ENCODE results near the gene SLC13A3.

Gene SLC13A3

GRCh38 chr20:46634528-46634927 lies 16.7 kb downstream of the SLC13A3 start:
- no peak for DNase-seq

GRCh38 chr20:46631874-46632446 lies 19.3 kb downstream of the SLC13A3 start:
- no peak for DNase-seq

- DNase-seq = no peak
Measured at GRCh38 chr20:46631212-46631869, 19.9 kb downstream of the SLC13A3 start.

- no peak for DNase-seq
Measured at GRCh38 chr20:46630306-46630705, 21.0 kb downstream of the SLC13A3 start.

- no peak for DNase-seq
Measured at GRCh38 chr20:46629341-46629740, 21.9 kb downstream of the SLC13A3 start.

GRCh38 chr20:46627234-46627633 lies 24.0 kb downstream of the SLC13A3 start:
- DNase-seq = no peak

- DNase-seq = no peak
Measured at GRCh38 chr20:46626758-46627157, 24.5 kb downstream of the SLC13A3 start.

GRCh38 chr20:46625875-46626373 lies 25.3 kb downstream of the SLC13A3 start:
- no peak for DNase-seq

GRCh38 chr20:46624946-46625345 lies 26.3 kb downstream of the SLC13A3 start:
- DNase-seq = no peak

GRCh38 chr20:46622165-46622564 lies 29.1 kb downstream of the SLC13A3 start:
- DNase-seq = no peak

GRCh38 chr20:46621492-46621891 lies 29.8 kb downstream of the SLC13A3 start:
- DNase-seq = no peak

GRCh38 chr20:46619445-46619844 lies 31.8 kb downstream of the SLC13A3 start:
- DNase-seq = no peak

- DNase-seq = no peak
Measured at GRCh38 chr20:46618316-46619100, 32.8 kb downstream of the SLC13A3 start.

GRCh38 chr20:46614503-46614902 lies 36.8 kb downstream of the SLC13A3 start:
- DNase-seq = no peak

- no peak for DNase-seq
Measured at GRCh38 chr20:46610145-46610544, 41.1 kb downstream of the SLC13A3 start.

GRCh38 chr20:46609043-46609442 lies 42.2 kb downstream of the SLC13A3 start:
- no peak for DNase-seq

- no peak for DNase-seq
Measured at GRCh38 chr20:46607849-46608497, 43.3 kb downstream of the SLC13A3 start.

- DNase-seq = no peak
Measured at GRCh38 chr20:46607191-46607848, 43.9 kb downstream of the SLC13A3 start.

GRCh38 chr20:46606817-46607190 lies 44.5 kb downstream of the SLC13A3 start:
- no peak for DNase-seq

- DNase-seq = no peak
Measured at GRCh38 chr20:46605978-46606816, 45.1 kb downstream of the SLC13A3 start.

- DNase-seq = no peak
Measured at GRCh38 chr20:46605181-46605580, 46.1 kb downstream of the SLC13A3 start.

All from activated gamma-delta T cell (primary cell).